NCI-H187 (cell line): Measurements from ENCODE around the gene PIWIL4.
A peak's percentile ranks its signal among the peaks of the same experiment; 100 is the strongest.
"Not testable (repeated sequence)": the region's sequence is repeated elsewhere in the genome, so short reads cannot be mapped to it uniquely, and the experiment has no call there.

Experiments
- DNase-seq, 2 experiments: peaks; one replicate each; lab custom pipeline; 2025; lab: John Stamatoyannopoulos, UW

PIWIL4 gene

DNA sequence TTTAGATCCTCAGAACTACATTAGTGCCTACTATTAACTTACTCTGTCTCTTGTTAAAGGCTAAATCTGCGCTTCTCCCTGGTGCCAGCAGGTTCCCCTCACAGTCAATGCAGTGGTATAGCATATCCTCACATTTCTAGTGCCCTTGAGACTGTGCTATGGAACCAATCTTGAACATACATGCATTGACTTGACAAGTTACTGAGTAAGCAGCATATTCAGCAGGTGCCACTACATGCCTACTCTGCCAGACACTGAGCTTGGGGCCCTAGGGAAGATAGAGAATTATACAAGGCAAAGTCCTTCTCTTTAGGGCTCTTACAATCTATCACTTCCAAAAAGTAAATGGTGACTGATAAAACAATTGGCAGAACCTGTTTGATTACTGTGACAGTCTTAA, 20.3 kb upstream of the PIWIL4 start:
- DNase-seq = peak in 1 of 2 experiments; percentile 9

- no peak for DNase-seq
Observed at GRCh38 chr11:94549146-94549545, 18.0 kb upstream of the PIWIL4 start.

DNA sequence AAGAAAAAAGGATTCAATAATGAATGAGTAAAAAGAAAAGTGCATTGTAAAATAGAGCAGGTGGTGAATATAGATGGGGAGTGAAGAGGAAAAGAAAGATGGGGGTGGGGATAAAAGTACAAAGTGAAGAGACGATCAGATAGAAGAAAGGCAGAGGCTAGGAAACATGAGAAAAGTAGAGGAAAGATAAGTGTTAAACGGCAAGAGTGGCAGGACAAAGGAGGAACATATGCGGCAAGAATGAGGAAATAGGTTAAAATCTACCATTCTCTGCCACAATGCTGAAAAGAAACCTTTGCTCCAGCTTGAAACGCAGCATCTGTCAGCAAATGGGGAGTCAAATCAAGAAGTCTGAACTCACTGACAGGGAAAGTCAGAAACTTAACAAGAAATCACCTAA, 16.7 kb upstream of the PIWIL4 start:
- DNase-seq = no peak

DNA sequence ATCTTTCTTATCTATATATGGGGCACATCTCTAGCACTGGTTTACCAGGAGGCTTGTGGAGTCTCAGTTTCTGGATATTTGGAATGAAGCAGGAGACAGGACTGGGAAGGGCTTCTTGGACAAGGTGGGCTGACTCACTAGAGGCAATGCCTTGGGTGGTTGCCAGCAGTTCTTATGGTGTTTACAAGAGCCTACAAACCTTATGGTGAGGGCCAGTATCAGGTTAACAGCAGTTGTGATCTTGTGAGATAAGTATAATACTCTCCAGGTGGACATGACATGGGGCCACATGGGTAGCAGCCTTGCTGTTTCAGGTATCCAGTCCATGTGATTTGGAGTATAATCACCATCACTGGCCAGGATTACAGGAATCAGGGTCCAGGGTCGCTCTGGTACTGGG, 13.2 kb upstream of the PIWIL4 start:
- DNase-seq = no peak

- DNase-seq = not testable (repeated sequence)
Observed at GRCh38 chr11:94555752-94556329, 11.3 kb upstream of the PIWIL4 start.

- DNase-seq = no peak
Observed at GRCh38 chr11:94557421-94557820, 9.7 kb upstream of the PIWIL4 start.

DNA sequence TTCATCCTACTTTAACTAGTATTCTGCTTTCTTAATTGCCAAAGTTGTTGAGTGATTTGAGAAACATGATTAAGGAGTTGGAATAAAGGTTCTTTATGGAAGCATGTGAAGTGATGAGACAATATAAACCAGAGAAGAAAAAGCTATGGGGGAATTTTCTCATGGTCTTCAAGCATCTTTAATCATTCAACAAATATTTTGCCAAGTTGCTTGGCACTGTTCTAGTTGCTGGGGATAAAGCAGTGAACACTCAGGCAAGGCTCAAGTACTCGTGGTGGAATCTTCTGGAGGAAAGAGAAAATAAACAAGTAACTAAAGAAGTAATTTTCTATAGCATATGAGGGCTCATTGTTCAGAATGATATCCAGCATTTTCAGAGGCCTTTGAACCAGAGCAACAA, 9.2 kb upstream of the PIWIL4 start:
- no peak for DNase-seq

DNA sequence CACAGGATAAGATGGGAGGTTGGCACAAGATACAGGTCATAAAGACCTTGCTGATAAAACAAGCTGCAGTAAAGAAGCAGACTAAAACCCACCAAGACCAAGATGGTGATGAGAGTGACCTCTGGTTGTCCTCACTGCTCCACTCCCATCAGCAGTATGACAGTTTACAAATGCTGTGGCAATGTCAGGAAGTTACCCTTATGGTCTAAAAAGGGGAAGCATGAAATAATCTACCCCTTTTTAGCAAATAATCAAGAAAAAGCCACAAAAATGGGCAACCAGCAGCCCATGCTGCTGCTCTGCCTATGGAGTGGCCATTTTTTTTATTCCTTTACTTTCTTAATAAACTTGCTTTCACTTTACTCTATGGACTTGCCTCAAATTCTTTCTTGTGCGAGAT, 8.7 kb upstream of the PIWIL4 start:
- no peak for DNase-seq

DNA sequence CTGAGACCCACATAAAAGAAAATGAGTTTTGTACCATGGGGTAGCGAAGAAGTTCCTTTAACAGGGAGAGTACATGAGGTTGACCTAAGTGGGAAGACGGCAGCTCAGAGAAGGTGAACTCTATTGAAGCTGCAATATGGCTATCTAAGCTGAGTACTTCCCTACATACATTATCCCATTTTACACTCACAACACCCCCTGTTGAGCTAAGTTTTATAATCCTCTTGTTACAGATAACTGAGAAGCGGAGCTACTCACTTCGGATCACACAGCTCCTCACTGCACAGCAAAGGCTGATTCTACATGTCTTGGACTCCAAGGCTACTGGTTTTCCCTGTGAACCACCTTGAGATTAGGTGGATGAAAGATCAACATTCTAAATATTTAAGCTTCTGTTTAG, 8.2 kb upstream of the PIWIL4 start:
- DNase-seq = no peak

- no peak for DNase-seq
Observed at GRCh38 chr11:94559361-94559760, 7.8 kb upstream of the PIWIL4 start.

DNA sequence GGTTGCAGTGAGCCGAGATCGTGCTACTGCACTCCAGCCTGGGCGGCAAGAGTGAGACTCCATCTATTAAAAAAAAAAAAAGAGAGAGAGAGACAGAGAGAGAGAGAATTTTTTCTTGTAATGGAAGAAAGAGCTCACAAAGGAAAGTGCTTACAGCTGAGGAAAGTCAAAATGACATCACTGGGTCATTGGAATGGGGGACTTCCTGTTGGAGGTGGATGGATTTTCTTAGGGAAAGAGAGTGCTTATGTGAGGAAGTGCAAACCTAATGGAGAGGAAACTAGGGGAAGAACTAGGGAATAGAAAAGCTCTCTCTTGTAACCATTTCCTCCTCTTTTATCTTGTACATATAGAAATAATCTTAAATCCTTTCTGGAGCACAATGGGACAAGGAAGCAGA, 6.3 kb upstream of the PIWIL4 start:
- DNase-seq = no peak

- no peak for DNase-seq
Observed at GRCh38 chr11:94563176-94563847, 3.9 kb upstream of the PIWIL4 start.

DNA sequence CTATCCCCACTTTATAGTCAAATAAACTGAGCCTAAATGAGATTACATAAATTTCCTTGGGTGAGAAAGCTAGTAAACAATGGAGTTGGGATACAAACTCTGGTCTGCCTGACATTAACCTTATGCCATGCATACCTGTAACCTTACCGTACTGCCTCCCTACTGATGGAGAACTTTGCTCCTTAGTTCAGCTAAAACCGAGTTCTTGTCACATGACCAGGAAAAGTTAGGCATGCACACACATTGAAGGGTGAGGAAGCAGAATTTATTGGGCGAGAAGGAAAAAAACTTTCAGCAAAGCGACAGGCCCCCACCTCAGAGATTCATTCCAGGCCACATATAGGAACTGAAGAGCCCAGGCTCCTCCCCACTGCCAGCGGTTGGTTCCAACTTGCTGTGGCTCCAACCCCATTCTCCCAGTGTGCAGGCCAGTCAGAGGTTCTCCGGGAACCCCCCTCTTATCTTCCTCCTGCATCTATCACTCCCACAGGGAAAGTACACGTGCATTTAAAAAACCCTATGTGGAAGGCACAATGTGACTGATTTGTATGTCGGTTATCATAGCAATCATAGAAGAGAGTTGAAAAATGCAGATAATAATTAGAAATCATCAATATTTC, 3.2 kb upstream of the PIWIL4 start:
- no peak for DNase-seq

DNA sequence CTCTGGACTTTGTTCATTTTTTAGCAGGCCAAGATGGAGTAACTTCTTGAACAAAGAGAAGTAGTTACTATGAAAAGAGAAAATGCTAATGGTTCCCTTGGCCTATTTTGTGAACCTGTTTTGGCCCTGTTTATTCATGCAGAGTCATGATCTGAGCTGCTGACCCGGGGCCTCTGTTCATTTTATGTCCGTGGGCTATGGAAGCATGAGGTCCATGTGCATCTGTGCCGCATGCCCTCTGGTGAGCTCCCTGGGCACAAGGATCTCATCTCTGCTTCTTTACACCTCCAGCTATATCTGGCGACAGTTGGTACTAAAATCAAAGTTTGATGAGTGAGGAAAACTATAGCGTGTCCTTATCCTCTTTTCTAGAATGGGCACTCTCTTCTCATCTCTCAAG, 1.0 kb downstream of the PIWIL4 start:
- DNase-seq = no peak

DNA sequence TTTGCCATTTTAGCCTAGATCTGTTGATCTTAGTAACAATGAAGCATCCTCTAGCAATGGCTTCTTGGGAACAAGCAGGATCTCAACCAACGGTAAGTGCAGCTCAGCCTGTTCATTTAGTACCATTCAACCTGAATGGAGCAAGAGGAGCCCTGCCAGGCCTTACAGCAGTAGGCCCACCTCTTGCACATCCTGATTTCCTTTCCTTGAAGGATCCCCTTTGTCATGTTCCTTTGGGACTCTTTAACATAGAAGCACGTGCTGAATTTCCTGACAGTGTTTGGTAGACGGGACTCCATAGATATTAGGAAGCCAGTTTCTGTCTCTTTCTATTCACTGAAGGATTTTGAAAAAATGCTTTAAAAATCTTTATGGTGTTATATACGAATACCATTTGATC, 1.5 kb downstream of the PIWIL4 start:
- DNase-seq = no peak

DNA sequence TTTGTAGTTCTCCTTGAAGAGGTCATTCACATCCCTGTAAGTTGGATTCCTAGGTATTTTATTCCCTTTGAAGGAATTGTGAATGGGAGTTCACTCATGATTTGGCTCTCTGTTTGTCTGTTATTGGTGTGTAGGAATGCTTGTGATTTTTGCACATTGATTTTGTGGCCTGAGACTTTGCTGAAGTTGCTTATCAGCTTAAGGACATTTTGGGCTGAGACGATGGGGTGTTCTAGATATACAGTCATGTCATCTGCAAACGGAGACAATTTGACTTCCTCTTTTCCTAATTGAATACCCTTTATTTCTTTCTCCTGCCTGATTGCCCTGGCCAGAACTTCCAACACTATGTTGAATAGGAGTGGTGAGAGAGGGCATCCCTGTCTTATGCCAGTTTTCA, 5.8 kb downstream of the PIWIL4 start:
- not testable (repeated sequence) for DNase-seq

- DNase-seq = no peak
Observed at GRCh38 chr11:94574193-94574961, 7.2 kb downstream of the PIWIL4 start.

- no peak for DNase-seq
Observed at GRCh38 chr11:94576306-94576705, 9.1 kb downstream of the PIWIL4 start.

- DNase-seq = no peak
Observed at GRCh38 chr11:94577841-94578240, 10.7 kb downstream of the PIWIL4 start.

- DNase-seq = no peak
Observed at GRCh38 chr11:94581926-94582325, 14.8 kb downstream of the PIWIL4 start.

DNA sequence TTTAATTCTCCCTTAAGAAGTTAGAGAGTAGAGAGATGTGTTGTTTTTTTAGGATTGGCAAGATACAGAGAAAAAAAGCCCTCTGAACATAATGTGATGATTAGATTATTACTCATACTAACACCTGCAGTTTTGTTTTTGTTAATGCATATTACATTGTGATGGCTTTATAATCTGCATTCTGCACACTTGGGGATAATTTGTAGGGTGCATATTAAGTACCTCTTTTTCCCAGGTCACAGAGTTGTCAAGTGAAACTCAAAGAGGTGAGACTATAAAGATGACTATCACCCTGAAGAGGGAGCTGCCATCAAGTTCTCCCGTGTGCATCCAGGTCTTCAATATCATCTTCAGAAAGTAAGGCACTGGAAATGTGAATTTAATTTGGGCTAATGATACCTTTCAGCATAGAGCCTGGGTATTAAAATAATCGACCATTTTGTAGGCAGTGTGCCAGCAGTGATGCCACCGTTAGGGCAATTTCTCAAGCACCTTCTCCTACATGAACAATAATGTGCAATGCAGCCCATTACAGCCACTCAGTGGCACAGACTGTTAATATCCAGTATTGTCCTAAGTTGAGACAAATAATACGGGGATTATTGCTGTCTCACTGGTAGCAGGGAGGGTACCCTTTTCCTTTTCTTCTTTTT, 16.2 kb downstream of the PIWIL4 start:
- DNase-seq = no peak

DNA sequence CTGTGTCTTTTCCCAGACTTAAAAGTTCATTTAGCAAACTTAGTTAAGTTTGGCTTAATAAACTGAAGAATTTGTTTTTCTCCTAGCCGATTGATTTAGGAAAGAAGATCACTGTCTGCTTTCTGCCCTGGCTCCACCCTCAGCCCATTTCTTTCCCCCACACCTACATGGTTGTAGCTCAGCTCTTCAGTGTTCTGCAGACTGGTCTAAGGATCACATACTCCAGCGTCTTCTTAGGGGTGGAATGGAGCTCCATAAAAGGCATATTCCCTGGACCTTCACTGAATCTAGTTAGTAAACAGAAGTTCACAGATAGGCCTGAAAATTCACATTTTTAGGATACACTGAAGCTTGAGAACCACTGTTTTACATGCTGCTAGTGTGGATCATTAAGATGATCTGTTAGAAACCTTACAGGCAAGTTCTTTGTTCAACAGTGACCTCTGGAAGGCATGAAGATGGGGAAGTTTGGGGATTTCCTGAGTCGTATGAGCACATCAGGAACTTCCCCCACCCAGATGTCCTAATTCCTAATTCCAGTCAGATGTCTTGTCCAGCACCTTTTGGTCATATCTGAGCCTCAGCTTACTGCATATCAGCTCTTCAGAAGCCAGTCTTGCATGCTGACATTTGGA, 16.8 kb downstream of the PIWIL4 start:
- DNase-seq = no peak
